Astrocyte of the spinal cord (primary cell): ENCODE measurements around the gene NPHP4.
A peak's percentile ranks its signal among the peaks of the same experiment; 100 is the strongest.

ENCODE experiments used
- DNase-seq: peaks from one replicate; pipeline ENCODE4 v3.0.0; 2011; ENCODE audit warnings: low read depth, low spot score
- H3K4me3 ChIP-seq: 2 replicates; pipeline ENCODE4 v1.5.1; 2011; ENCODE audit warnings: low read depth, mild to moderate bottlenecking, low read length, moderate library complexity
- CTCF ChIP-seq: IDR thresholded peaks from 2 replicates; pipeline ENCODE4 v1.5.1; 2012; ENCODE audit warnings: low read depth, mild to moderate bottlenecking, low read length, inconsistent platforms
- in situ Hi-C: cut with HindIII; loops from 2 replicates; pipeline ENCODE4 v1.10.0; 2017; ENCODE audit warnings: low sequenced_read_pairs

NPHP4 gene

GRCh38 chr1:5983361-5984103, 8.7 kb downstream of the NPHP4 start:
- no peak overlapping the region for H3K4me3 ChIP-seq
- TF ChIP-seq CTCF: no peak
- in situ Hi-C loops: no loop called here
- peak; percentile 69 for DNase-seq

DNA sequence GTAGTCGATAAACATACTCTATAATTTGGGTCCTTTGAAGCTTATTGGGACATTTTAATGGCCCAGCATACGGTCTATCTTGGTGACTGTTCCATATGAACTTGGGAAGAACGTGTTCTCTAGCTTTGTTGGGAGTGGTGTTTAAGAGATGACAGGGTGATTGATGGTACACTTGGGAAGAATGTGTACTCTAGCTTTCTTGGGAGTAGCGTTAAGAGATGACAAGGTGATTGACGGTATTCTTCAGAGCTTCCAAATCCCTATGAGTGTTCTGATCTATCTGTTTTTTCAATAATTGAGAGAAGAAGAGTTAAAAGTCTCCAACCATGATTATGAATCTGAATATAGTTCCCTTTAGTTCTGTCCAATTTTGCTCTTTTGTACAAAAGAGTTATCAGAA, 9.4 kb downstream of the NPHP4 start:
- in situ Hi-C loops: no loop called here
- H3K4me3 ChIP-seq: no peak overlapping the region
- DNase-seq: no peak
- TF ChIP-seq CTCF: no peak

DNA sequence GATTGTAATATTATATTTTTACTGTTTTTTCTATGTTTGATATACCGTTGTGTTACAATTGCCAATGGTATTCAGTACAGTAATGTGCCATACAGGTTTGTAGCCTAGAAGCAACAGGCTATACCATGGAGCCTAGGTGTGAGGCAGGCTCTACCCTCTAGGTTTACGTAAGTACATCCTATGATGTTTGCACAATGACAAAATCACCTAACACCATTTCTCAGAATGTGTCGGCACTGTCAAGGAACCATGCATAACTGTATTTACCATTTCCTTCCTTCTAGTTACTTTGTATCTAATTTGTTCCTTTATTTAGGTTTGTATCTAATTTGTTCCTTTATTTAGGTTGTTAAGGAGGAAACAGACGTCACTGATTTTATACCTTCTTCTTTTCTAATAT, 9.9 kb downstream of the NPHP4 start:
- no peak overlapping the region for H3K4me3 ChIP-seq
- no peak for TF ChIP-seq CTCF
- no peak for DNase-seq
- in situ Hi-C loops: no loop called here

- in situ Hi-C loops: no loop called here
- no peak for DNase-seq
- TF ChIP-seq CTCF: no peak
- H3K4me3 ChIP-seq: no peak overlapping the region
Measured at GRCh38 chr1:5981009-5981380, 11.2 kb downstream of the NPHP4 start.

DNA sequence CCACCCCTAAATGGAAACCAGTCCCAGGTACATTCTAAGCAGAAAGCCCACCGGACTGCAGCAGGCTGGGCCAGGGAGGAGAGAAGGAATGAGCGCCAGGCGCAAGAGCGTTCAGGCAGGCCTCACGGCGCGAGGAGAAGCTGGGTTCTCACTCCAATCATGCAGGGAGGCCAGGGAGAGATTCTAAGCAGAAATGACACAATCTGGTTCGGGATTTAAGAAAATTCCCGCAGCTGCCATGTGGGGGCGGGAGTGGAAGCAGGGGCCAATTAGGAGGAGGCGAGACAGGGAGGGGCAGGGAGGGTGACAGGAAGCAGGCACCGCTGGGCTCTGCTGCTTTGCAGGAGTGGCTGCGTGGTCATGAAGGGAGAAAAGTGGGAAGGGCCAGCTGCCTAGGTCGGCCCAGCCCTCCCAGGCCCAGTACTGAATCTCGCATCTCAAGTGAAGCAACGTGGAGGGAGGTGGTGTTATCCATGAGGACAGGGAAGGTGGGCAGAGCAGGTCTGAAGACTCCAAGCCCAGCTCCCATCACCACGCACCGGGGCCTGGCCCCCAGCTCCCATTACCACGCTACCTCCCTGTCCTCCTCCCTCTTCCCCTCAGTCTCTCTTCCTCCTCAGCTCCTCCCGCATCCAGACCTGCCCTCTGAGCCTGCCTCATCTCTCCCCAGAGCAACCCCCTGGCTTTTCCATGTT, 11.8 kb downstream of the NPHP4 start:
- in situ Hi-C loops: no loop called here
- no peak overlapping the region for H3K4me3 ChIP-seq
- DNase-seq: peak; percentile 17
- TF ChIP-seq CTCF: peak; percentile 21

DNA sequence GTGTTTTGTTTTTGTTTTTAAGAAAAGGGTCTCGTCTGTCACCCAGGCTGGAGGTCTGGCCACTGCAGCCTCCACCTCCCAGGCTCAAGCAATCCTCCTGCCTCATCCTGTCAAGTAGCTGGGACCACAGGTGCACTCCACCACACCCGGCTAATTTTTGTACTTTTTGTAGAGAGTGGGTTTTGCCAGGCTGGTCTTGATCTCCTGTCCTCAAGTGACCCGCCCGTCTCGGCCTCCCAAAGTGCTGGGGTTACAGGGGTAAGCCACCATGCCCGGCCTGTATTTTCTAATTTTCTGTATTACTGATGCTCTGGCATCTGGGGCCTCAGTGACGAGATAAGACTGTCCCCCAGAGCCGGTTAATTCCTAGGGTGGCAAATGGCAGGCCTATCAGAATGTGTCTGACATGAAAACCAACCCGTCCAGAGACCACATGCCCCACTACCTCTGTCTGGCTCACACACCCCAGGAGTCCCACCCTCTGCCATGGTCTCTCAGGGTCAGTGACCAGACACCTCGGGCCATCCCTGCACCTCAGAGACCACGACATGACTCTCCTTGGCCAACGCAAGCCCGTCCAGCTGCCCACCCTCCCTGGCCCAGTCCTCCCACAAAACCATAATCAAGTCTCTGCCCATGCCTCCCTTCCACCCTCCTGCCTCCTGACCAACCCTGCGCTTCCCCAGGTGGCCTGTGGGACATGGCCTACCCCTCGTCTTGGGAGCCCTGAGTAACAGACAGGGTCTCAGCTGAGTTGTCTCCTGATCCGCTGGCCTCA, 12.5 kb downstream of the NPHP4 start:
- in situ Hi-C loops: no loop called here
- no peak for DNase-seq
- no peak overlapping the region for H3K4me3 ChIP-seq
- no peak for TF ChIP-seq CTCF
